ACC112 (cell line): ENCODE results near the gene PPM1A.

Experiments
- H2AFZ ChIP-seq: fragments of 200-600 bp; sonication (generic); one replicate; pipeline ENCODE4 v1.6.0; 2017; ENCODE audit warnings: antibody characterized with exemption, low read length; ENCODE audit not compliant: unreplicated experiment
- H3K27ac ChIP-seq: fragments of 200-600 bp; sonication (generic); 2 replicates; pipeline ENCODE4 v1.5.1; 2014; ENCODE audit warnings: low read depth, mild to moderate bottlenecking, antibody characterized with exemption, low read length, moderate library complexity
- H3K27me3 ChIP-seq: fragments of 200-600 bp; sonication (generic); 2 replicates; pipeline ENCODE4 v1.6.1; 2014; ENCODE audit warnings: mild to moderate bottlenecking, antibody characterized with exemption, low read length, moderate library complexity, mixed read lengths; ENCODE audit not compliant: insufficient read depth
- H3K36me3 ChIP-seq: fragments of 200-600 bp; sonication (generic); 2 replicates; pipeline ENCODE4 v1.6.1; 2016; ENCODE audit warnings: mild to moderate bottlenecking, antibody characterized with exemption, low read length, moderate library complexity, mixed read lengths; ENCODE audit not compliant: insufficient read depth
- H3K4me1 ChIP-seq: fragments of 200-600 bp; sonication (generic); one replicate; pipeline ENCODE4 v1.6.1; 2016; ENCODE audit warnings: low read length, mixed read lengths; ENCODE audit not compliant: insufficient read depth, unreplicated experiment, control insufficient read depth
- H3K4me3 ChIP-seq: fragments of 200-600 bp; sonication (generic); 2 replicates; pipeline ENCODE4 v1.5.1; 2014; ENCODE audit warnings: mild to moderate bottlenecking, low read depth, low read length
- H3K79me2 ChIP-seq: fragments of 200-600 bp; sonication (generic); one replicate; pipeline ENCODE4 v1.6.0; 2016; ENCODE audit warnings: low read length; ENCODE audit not compliant: control insufficient read depth, unreplicated experiment, insufficient read depth

Gene PPM1A

DNA sequence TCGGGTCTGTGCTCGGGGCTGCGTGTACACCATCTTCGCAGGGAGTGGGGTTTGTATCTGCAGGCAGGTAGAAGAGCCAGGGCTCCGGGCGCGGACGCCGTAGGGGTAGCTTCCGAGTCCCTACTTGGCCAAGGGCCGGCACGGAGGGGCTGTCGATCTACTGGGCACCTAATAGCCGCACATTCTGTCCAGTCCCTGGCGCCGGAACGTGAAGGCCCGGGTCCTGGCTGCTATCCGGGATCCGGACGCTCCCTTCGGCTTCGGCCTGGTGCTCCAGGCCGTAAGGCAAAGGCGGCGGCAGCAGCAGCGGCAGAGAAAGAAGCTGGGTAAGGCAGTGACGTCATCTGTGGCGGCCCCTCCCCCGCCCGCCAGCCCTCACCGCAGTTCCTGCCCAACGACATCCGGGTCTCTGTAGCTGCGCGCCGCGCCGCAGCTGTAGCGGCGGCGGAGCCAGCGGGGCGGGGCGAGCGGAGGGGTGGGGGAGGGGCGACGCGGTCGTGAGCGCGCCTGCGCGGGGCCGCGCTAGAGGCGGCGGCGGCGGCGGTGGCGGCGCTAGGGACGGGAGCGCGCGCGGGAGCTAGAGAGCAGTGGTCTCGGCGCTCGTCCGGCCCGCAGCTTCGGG, at the start of gene PPM1A:
TSS of gene PPM1A (plus strand) at position 525 of the 622 bp plus-strand sequence. CDS start 33,483 bp downstream, outside the sequence.
- Histone ChIP-seq H3K4me3 (peak within 1 kb of the TSS; percentile 92), H3K27ac (peak within 1 kb of the TSS; percentile 75), H3K36me3 (no peaks in the 10 kb centered on the region), H3K4me1 (peaks cover 20% of the 10 kb centered on the region), H2AFZ (peak within 1 kb of the TSS; percentile 90), H3K27me3 (no peaks in the 10 kb centered on the region), H3K79me2 (peaks cover 41% of the 10 kb centered on the region)

GRCh38 chr14:60199321-60199720, 49.7 kb upstream of the PPM1A start:
- Histone ChIP-seq H3K79me2 (no peaks in the 10 kb centered on the region), H3K27ac (no peak overlapping the region), H3K4me3 (no peak overlapping the region), H3K36me3 (no peaks in the 10 kb centered on the region), H3K4me1 (no peaks in the 10 kb centered on the region), H3K27me3 (peaks cover 9% of the 10 kb centered on the region), H2AFZ (no peak overlapping the region)

DNA sequence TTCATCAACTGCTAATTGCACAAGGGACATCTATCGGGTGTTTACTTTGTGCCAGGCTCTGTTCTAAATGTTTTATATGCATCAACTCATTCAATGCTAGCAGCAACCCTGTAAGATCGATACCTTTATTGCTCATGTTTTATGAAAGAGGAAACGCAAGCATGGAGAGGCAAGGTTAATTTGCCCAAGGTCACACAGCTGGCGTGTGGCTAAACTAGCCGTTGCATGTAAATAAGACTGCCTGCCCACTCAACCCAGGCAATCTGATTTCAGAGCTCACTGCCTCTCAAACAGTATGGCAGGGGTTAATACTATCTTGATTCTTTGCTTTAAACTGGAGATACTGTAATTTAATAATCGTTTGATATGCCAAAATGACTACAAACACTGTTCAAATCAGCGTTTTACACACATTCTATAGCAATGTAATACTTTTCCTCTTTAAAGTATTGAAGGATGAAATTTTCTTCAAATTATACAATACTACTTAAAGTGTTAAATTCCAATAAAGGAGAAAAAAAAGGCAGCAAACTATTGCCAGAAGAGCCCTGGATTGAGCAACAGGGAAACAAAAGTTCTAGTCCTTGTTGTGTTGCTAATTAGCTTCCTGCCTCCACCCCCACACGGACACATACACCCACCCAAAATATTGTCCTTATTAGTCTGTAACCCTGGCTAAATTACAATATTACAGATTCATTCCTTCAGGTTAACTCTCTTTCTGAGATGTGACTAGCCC, 44.7 kb upstream of the PPM1A start:
- Histone ChIP-seq H3K4me3 (no peak overlapping the region), H3K27ac (no peak overlapping the region), H3K4me1 (no peaks in the 10 kb centered on the region), H3K79me2 (no peaks in the 10 kb centered on the region), H2AFZ (no peak overlapping the region), H3K27me3 (peaks cover 57% of the 10 kb centered on the region), H3K36me3 (no peaks in the 10 kb centered on the region)

DNA sequence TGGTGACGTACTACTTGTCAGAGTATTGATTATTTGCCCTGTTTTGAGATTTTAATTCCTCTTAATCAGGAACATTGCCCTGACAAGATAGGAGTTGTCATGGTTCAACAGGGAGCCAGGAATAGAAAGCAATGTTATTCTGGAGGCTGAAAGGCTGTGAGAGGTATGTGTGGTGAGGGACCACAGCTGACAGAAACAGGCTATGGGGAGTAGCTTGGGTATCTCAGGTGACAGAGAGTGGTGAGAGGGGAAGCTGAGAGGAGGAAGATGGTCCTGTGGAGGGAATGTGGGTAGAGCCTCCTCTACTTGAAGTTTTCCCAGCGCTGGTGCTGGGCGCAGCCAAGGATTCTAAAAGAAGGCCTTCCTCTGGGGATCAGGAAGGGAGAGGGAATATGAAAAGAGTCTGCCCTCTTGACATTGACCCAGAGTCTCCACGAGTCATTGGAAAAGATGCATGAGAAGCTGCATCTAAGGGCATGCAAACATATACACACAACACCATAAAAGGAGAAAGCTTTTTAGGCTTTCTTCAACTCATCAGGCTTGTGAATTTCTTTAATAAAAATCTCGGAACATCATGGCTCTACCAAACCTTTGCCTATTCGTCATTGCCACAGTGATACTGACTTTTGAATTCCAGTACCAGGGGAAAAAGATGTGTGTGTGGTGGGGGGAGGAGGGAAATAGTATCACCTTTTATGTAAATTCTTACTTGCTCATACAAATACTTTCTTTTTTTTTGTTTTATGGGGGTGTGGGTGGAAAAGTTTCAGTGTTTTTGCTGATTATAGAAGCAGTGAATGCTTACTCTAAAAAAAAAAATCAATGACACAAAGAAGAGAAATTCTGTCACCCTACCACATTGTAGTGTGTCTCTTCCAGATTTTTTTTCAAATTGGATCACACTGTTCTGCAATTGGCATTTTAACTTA, 43.9 kb upstream of the PPM1A start:
- Histone ChIP-seq H3K36me3 (no peaks in the 10 kb centered on the region), H2AFZ (no peak overlapping the region), H3K27ac (no peak overlapping the region), H3K4me3 (no peak overlapping the region), H3K79me2 (no peaks in the 10 kb centered on the region), H3K27me3 (peaks cover 65% of the 10 kb centered on the region), H3K4me1 (no peaks in the 10 kb centered on the region)

- peaks cover 65% of the 10 kb centered on the region for H3K27me3 ChIP-seq
- no peaks in the 10 kb centered on the region for H3K79me2 ChIP-seq
- H3K4me1 ChIP-seq = no peaks in the 10 kb centered on the region
- no peak overlapping the region for H3K4me3 ChIP-seq
- no peaks in the 10 kb centered on the region for H3K36me3 ChIP-seq
- no peak overlapping the region for H2AFZ ChIP-seq
- no peak overlapping the region for H3K27ac ChIP-seq
These were observed 42.8 kb upstream of the PPM1A start for GRCh38 chr14:60206249-60206670.

DNA sequence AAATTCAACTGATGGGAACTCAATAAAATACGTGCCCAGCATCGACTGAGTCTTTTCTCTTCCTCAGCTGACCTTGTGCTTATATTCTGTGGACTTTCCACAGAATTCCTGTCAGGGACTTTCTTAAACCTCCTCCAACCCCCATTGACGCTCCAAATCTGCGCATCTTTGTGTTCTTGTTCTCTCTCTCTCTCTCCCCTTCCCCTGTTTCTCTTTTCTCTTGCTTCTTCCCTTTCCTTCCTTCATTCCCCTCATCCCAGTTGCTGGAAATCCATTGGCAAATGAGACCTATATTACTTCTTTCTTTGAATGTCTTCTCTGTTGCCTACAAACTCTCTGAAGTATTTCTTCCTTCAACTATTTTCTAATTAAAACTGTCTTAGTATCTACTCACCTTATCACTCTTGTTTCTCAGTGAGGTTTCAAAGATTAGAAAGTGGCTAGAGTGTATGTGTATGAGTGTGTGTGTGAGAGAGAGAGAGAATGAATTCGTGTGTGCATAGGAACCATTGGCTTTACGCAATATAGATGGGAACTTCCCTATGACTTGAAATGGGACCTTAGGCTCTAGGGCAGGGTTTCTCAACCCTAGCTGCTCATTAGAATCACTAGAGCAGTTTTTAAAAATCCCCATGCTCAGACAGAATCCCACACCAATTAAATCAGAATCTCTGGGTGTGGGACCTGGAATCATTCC, 42.0 kb upstream of the PPM1A start:
- H3K79me2 ChIP-seq = no peaks in the 10 kb centered on the region
- H3K4me1 ChIP-seq = no peaks in the 10 kb centered on the region
- no peak overlapping the region for H2AFZ ChIP-seq
- peaks cover 65% of the 10 kb centered on the region for H3K27me3 ChIP-seq
- no peak overlapping the region for H3K4me3 ChIP-seq
- no peak overlapping the region for H3K27ac ChIP-seq
- H3K36me3 ChIP-seq = no peaks in the 10 kb centered on the region

DNA sequence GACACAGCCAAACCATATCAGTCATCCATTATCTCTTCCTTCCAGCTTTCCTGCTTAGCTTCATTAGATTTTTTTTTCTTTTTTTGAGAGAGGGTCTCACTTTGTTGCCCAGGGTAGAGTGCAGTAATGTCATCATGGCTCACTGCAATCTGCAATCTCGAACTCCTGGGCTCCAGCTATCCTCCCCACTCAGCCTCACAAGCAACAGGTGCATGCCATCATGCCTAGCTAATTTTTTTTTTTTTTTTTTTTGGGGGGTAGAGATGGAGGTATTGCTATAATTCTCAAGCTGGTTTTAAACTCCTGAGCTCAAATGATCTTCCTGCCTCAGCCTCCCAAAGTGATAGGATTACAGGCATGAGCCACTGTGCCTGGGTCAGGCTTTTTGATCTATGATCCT, 38.3 kb upstream of the PPM1A start:
- H3K36me3 ChIP-seq = no peaks in the 10 kb centered on the region
- H3K4me1 ChIP-seq = no peaks in the 10 kb centered on the region

DNA sequence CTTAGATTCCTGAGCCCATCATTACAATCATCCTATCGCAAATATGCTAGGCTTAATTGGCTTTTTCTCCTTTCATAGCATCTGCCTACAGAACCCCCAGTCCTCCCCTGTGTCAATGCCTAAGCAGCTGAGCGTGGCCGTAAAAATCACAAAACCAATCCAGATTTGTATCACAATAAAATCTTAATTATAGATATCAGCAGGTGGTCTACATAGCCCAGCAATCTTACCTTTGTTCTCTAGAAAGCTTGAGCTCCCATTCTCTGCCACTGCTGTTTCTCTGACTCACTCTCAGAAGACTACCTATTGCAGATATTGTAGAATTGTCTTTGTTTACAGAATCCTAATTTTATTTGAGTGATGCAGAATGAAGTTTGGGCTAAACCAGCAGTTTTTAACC, 37.9 kb upstream of the PPM1A start:
- Histone ChIP-seq H3K4me1 (no peaks in the 10 kb centered on the region), H2AFZ (no peak overlapping the region), H3K79me2 (no peaks in the 10 kb centered on the region), H3K27me3 (peaks cover 71% of the 10 kb centered on the region), H3K4me3 (no peak overlapping the region), H3K36me3 (no peaks in the 10 kb centered on the region), H3K27ac (no peak overlapping the region)

More for the DNA sequence above, 38.3 kb upstream of the PPM1A start:
- H3K4me3 ChIP-seq = no peak overlapping the region
- peaks cover 71% of the 10 kb centered on the region for H3K27me3 ChIP-seq
- no peaks in the 10 kb centered on the region for H3K79me2 ChIP-seq
- no peak overlapping the region for H2AFZ ChIP-seq
- no peak overlapping the region for H3K27ac ChIP-seq

- no peaks in the 10 kb centered on the region for H3K36me3 ChIP-seq
- no peak overlapping the region for H2AFZ ChIP-seq
- H3K27me3 ChIP-seq = peaks cover 67% of the 10 kb centered on the region
- H3K79me2 ChIP-seq = no peaks in the 10 kb centered on the region
- no peaks in the 10 kb centered on the region for H3K4me1 ChIP-seq
- no peak overlapping the region for H3K4me3 ChIP-seq
- H3K27ac ChIP-seq = no peak overlapping the region
These were observed 36.3 kb upstream of the PPM1A start for GRCh38 chr14:60212503-60213371.
